Measurements from ENCODE around the gene RTN4IP1.
"Not testable (repeated sequence)": the region's sequence is repeated elsewhere in the genome, so short reads cannot be mapped to it uniquely, and the experiment has no call there.

Gene RTN4IP1

DNA sequence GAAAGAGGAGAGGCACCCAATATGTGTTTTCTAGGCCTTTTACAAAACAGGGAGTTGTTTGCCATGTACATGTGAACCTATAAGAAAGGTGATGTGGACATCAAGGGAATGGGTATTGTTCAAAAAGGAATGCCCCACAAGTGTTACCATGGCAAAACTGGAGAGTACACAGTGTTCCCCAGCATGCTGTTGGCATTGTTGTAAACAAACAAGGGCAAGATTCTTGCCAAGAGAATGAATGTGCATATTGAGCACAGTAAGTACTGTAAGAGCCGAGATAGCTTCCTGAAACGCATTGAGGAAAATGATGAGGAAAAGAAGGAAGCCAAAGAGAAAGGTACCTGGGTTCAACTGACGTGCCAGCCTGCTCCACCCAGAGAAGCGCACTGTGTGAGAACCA lies 13.2 kb upstream of the RTN4IP1 start:
- H3K4me1 Mint-ChIP-seq, result peaks cover 17% of the 10 kb centered on the region
- DNase-seq (ENCODE audit: low spot score in 2 of 2) (no peak), ATAC-seq (replicated peaks; ENCODE audit: extremely low read depth, poor library complexity, severe bottlenecking) (no peak)
- H3K27ac Mint-ChIP-seq (ENCODE audit: low read depth), result no peak overlapping the region
- no peaks in the 10 kb centered on the region for H3K27me3 Mint-ChIP-seq
- peaks cover 39% of the 10 kb centered on the region for H3K36me3 Mint-ChIP-seq (ENCODE audit: insufficient read depth)
- H3K4me3 Mint-ChIP-seq, result no peak overlapping the region
- no peaks in the 10 kb centered on the region for H3K9me3 Mint-ChIP-seq

DNA sequence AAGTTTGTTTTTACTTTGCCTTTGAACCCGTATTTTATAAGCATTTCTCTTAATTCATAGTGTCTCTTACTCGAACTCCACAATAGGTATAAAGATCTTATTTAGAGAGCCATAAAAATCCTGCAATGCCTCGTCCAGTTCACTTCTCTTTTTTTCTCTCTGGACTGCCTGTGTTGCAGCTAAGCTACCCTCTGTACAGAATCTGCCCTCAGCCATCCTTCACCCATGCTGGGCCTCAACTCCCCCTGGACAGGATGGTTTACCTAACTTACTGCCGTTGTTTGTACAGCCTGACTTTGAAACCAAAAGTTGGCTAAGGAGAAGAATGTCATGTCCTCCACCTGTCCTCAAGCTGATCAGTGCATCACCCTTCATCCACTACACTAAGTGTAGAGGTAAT lies 10.5 kb upstream of the RTN4IP1 start:
- Mint-ChIP-seq H3K27ac (ENCODE audit: low read depth) (peak overlapping the region; percentile 5), H3K9me3 (no peaks in the 10 kb centered on the region), H3K27me3 (no peaks in the 10 kb centered on the region), H3K36me3 (ENCODE audit: insufficient read depth) (peaks cover 28% of the 10 kb centered on the region), H3K4me1 (peaks cover 29% of the 10 kb centered on the region), H3K4me3 (no peak overlapping the region)
- no peak for DNase-seq (ENCODE audit: low spot score in 2 of 2)
- ATAC-seq (replicated peaks; ENCODE audit: extremely low read depth, poor library complexity, severe bottlenecking), result no peak

DNA sequence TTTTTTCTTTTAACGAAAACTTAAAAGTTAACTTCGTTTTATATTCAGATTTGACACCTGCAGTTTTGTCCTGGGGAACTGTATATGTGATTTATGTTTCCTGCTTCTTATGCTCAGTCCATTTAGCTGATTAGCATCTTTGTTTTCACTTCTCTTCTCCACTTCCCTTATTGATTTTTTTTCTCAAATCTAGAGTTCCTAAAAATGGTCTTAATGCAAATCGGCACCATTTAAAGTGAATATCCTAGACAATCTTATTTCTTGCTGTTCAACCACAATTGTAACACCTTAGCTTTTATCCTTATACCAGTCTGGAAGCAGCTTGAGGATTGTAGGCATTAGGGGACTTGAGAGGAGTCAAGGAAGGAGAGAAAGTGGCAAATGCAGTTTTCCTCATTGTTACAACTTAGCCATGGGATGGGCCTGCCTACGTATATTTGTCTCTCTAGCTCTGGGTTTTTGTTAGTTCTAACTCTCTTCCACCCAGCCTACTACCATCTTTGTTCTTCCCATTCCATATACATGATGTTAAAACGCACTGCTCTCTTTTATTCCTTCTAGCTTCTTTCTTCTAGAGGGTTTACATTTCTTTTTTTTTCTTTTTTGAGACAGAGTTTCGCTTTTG lies 8.5 kb upstream of the RTN4IP1 start:
- peaks cover 39% of the 10 kb centered on the region for H3K4me1 Mint-ChIP-seq
- H3K4me3 Mint-ChIP-seq, result no peak overlapping the region
- H3K27ac Mint-ChIP-seq (ENCODE audit: low read depth), result no peak overlapping the region

DNA sequence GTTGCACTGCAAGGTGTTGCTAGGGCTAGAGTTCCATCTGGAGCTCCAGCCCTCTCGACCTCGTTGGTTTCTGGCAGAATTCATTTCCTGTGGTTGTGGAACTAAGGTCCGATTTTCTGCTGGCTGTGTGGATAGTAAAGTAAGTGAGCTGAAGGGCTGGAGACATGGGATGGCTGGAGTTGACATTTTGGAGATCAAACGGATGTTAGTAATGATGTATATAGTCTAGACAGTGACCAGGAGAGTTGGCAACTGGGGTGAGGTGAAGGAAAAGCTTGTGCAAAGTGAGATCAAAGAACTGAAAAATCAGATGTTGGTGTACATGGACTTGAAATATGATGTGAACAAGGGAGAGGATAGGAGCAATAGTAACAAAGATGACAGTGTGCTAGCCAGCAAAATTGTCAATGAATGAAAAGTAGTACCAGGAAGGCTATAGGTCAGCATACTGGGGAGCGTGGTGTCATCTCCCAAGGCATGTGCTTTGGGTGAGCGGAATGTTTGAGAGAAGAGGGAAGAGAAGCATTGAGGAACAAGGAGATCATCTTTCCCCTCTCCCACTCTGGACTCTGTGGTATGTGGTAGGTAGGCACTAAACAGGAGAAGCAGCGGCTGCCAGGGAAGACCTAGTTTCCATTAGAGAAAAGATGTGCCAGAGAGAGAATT lies 7.9 kb upstream of the RTN4IP1 start:
- Mint-ChIP-seq H3K9me3 (no peaks in the 10 kb centered on the region), H3K36me3 (ENCODE audit: insufficient read depth) (peaks cover 6% of the 10 kb centered on the region), H3K4me3 (no peak overlapping the region), H3K27me3 (no peaks in the 10 kb centered on the region), H3K27ac (ENCODE audit: low read depth) (no peak overlapping the region), H3K4me1 (peaks cover 42% of the 10 kb centered on the region)
- no peak for DNase-seq (ENCODE audit: low spot score in 2 of 2)
- no peak for ATAC-seq (replicated peaks; ENCODE audit: extremely low read depth, poor library complexity, severe bottlenecking)

More for the DNA sequence above, 8.5 kb upstream of the RTN4IP1 start:
- Mint-ChIP-seq H3K27me3 (no peaks in the 10 kb centered on the region), H3K9me3 (no peaks in the 10 kb centered on the region), H3K36me3 (ENCODE audit: insufficient read depth) (peaks cover 11% of the 10 kb centered on the region)
- ATAC-seq (replicated peaks; ENCODE audit: extremely low read depth, poor library complexity, severe bottlenecking), result no peak
- DNase-seq (ENCODE audit: low spot score in 2 of 2), result no peak

DNA sequence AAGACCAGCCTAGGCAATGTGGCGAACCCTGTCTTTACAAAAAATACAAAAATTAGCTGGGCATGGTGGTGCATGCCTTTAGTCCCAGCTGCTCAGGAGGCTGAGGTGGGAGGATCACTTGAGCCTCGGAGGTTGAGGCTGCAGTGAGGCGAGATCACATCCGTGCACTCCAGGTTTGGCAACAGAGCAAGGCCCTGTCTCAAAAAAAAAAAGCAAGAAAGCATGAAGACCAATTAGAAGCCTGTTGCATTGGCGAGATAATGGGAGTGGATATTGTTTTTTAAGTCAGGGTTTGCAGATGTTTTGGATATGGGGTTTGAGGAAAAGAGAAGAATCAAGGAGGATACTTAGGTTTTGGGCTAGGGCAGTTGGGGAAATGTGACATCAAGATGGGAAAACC lies 5.3 kb upstream of the RTN4IP1 start:
- Mint-ChIP-seq H3K27me3 (no peaks in the 10 kb centered on the region), H3K9me3 (no peaks in the 10 kb centered on the region), H3K27ac (ENCODE audit: low read depth) (no peak overlapping the region), H3K36me3 (ENCODE audit: insufficient read depth) (peaks cover 6% of the 10 kb centered on the region), H3K4me1 (peaks cover 45% of the 10 kb centered on the region), H3K4me3 (no peak overlapping the region)
- no peak for DNase-seq (ENCODE audit: low spot score in 2 of 2)
- ATAC-seq (replicated peaks; ENCODE audit: extremely low read depth, poor library complexity, severe bottlenecking), result no peak

- peaks cover 13% of the 10 kb centered on the region for H3K36me3 Mint-ChIP-seq (ENCODE audit: insufficient read depth)
Measured at GRCh38 chr6:106631346-106631745, 2.0 kb upstream of the RTN4IP1 start.

GRCh38 chr6:106630366-106630765 lies 1.1 kb upstream of the RTN4IP1 start:
- peak overlapping the region; percentile 97 for H3K4me3 Mint-ChIP-seq
- peaks cover 35% of the 10 kb centered on the region for H3K4me1 Mint-ChIP-seq
- DNase-seq (ENCODE audit: low spot score in 2 of 2), result no peak
- H3K27me3 Mint-ChIP-seq, result no peaks in the 10 kb centered on the region
- ATAC-seq (replicated peaks; ENCODE audit: extremely low read depth, poor library complexity, severe bottlenecking), result no peak
- H3K9me3 Mint-ChIP-seq, result no peaks in the 10 kb centered on the region
- H3K36me3 Mint-ChIP-seq (ENCODE audit: insufficient read depth), result peaks cover 13% of the 10 kb centered on the region
- H3K27ac Mint-ChIP-seq (ENCODE audit: low read depth), result peak overlapping the region; percentile 100

More at GRCh38 chr6:106631346-106631745, 2.0 kb upstream of the RTN4IP1 start:
- Mint-ChIP-seq H3K9me3 (no peaks in the 10 kb centered on the region), H3K27me3 (no peaks in the 10 kb centered on the region), H3K4me3 (no peak overlapping the region), H3K27ac (ENCODE audit: low read depth) (no peak overlapping the region), H3K4me1 (peaks cover 35% of the 10 kb centered on the region)
- DNase-seq (ENCODE audit: low spot score in 2 of 2), result no peak
- ATAC-seq (replicated peaks; ENCODE audit: extremely low read depth, poor library complexity, severe bottlenecking), result no peak

DNA sequence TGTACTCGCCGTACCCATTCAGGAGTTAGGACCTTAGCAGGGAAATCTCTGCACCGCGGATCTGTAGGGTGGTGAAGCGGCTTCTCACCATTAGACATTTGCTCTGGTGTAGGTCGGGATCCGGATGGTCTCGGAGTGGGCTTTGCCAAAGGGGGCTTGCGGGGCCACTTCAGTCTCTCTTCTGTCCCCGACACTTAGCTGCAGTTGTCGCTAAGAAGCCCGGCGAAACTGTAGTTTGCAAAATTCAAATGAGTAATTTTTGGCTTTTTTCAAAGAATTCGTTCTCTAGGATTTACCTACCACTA lies 513 bp upstream of the RTN4IP1 start:
- no peaks in the 10 kb centered on the region for H3K9me3 Mint-ChIP-seq
- peaks cover 12% of the 10 kb centered on the region for H3K36me3 Mint-ChIP-seq (ENCODE audit: insufficient read depth)
- DNase-seq (ENCODE audit: low spot score in 2 of 2), result no peak
- H3K4me3 Mint-ChIP-seq, result peak overlapping the region; percentile 97
- H3K4me1 Mint-ChIP-seq, result peaks cover 31% of the 10 kb centered on the region
- H3K27ac Mint-ChIP-seq (ENCODE audit: low read depth), result peak overlapping the region; percentile 100
- no peaks in the 10 kb centered on the region for H3K27me3 Mint-ChIP-seq
- ATAC-seq (replicated peaks; ENCODE audit: extremely low read depth, poor library complexity, severe bottlenecking), result no peak

DNA sequence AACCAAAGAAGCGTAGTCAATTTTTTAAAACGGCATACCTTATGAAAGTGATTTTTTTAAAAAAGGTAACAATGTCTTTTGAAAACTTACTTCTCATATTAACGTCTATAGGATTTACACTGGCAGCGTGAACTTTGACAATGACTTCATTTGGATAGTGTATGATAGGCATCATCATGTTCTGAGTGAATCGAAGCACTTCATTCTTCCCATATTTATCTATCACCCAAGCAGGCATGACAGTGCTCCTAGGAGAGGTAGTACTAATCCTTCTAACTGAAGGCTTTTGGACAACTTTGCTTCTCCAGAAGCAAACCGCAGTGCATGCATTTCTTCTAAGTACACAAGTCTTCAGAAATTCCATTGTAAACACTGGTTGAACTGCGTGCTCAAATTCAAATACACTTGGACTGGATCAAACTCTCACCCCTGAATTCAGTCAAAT lies 618 bp downstream of the RTN4IP1 start:
- peak overlapping the region; percentile 97 for H3K4me3 Mint-ChIP-seq
- no peaks in the 10 kb centered on the region for H3K9me3 Mint-ChIP-seq
- DNase-seq (ENCODE audit: low spot score in 2 of 2) (no peak), ATAC-seq (replicated peaks; ENCODE audit: extremely low read depth, poor library complexity, severe bottlenecking) (no peak)
- H3K36me3 Mint-ChIP-seq (ENCODE audit: insufficient read depth), result peaks cover 12% of the 10 kb centered on the region
- H3K27me3 Mint-ChIP-seq, result no peaks in the 10 kb centered on the region
- peaks cover 22% of the 10 kb centered on the region for H3K4me1 Mint-ChIP-seq
- peak overlapping the region; percentile 100 for H3K27ac Mint-ChIP-seq (ENCODE audit: low read depth)

DNA sequence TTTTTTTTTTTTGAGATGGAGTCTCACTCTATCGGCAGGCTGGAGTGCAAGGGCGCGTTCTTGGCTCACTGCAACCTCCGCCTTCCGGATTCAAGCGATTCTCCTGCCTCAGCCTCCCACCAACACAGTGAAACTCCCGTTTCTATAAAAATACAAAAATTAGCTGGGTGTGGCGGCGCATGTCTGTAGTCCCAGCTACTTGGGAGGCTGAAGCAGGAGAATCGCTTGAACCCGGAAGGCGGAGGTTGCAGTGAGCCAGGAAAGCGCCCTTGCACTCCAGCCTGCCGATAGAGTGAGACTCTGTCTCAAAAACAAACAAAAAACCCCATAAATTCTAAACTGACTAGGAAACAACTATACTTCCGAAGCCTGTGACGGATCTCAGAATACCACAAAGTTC lies 1.5 kb downstream of the RTN4IP1 start:
- not testable (repeated sequence) for H3K27ac Mint-ChIP-seq (ENCODE audit: low read depth); H3K9me3 Mint-ChIP-seq; H3K27me3 Mint-ChIP-seq; ATAC-seq (replicated peaks; ENCODE audit: extremely low read depth, poor library complexity, severe bottlenecking); DNase-seq (ENCODE audit: low spot score in 2 of 2)
- peaks cover 12% of the 10 kb centered on the region for H3K36me3 Mint-ChIP-seq (ENCODE audit: insufficient read depth)
- peaks cover 20% of the 10 kb centered on the region for H3K4me1 Mint-ChIP-seq
- peak overlapping the region; percentile 97 for H3K4me3 Mint-ChIP-seq

DNA sequence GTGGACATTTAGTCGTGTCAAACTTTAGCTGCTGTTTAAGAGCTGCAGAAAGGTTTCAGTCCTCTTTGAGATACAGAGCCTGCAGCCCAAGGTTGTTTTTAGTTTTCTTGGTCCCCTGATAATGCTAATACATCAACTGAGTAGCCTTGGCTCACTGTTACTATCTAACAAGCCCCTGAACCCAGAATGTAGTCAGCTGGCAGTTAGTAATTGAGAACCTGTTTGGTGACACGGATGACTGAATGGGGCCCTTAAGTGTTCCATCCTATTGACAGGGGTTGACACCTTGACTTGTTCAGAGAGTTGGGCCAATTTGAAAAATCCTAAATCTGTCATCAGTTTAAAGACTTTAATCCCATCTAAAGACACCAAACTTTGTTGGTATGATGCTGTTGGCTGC lies 2.8 kb downstream of the RTN4IP1 start:
- Mint-ChIP-seq H3K27ac (ENCODE audit: low read depth) (no peak overlapping the region), H3K4me3 (no peak overlapping the region), H3K36me3 (ENCODE audit: insufficient read depth) (peaks cover 12% of the 10 kb centered on the region), H3K27me3 (no peaks in the 10 kb centered on the region), H3K4me1 (peaks cover 18% of the 10 kb centered on the region), H3K9me3 (no peaks in the 10 kb centered on the region)
- ATAC-seq (replicated peaks; ENCODE audit: extremely low read depth, poor library complexity, severe bottlenecking) (no peak), DNase-seq (ENCODE audit: low spot score in 2 of 2) (no peak)

GRCh38 chr6:106623039-106623438 lies 6.3 kb downstream of the RTN4IP1 start:
- Mint-ChIP-seq H3K36me3 (ENCODE audit: insufficient read depth) (peaks cover 2% of the 10 kb centered on the region), H3K4me1 (no peaks in the 10 kb centered on the region), H3K27ac (ENCODE audit: low read depth) (no peak overlapping the region)

DNA sequence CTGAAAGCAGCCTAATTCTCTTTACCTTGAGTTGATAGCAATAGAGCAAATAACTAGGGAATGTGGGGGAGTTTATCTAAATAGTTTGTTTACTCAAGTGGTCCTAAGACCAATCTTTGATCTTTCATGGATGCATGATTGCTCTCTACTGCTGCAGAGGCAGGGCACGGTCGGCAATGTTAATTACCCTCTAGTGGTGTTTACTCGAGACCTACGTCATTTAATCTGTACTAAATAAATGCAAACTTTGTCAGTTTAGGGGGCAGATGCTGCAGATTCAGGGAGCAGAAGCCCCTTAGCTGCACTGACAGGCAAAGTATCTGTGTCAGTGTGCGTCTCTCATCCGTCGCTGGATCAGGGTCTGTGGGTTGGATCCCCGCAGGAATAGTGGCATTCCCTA lies 6.9 kb downstream of the RTN4IP1 start:
- Mint-ChIP-seq H3K27ac (ENCODE audit: low read depth) (no peak overlapping the region), H3K27me3 (no peaks in the 10 kb centered on the region), H3K36me3 (ENCODE audit: insufficient read depth) (peaks cover 2% of the 10 kb centered on the region), H3K4me3 (no peak overlapping the region), H3K4me1 (no peaks in the 10 kb centered on the region), H3K9me3 (no peaks in the 10 kb centered on the region)
- ATAC-seq (replicated peaks; ENCODE audit: extremely low read depth, poor library complexity, severe bottlenecking), result no peak
- no peak for DNase-seq (ENCODE audit: low spot score in 2 of 2)

More at GRCh38 chr6:106623039-106623438, 6.3 kb downstream of the RTN4IP1 start:
- ATAC-seq (replicated peaks; ENCODE audit: extremely low read depth, poor library complexity, severe bottlenecking), result no peak
- no peak for DNase-seq (ENCODE audit: low spot score in 2 of 2)
- Mint-ChIP-seq H3K27me3 (no peaks in the 10 kb centered on the region), H3K4me3 (no peak overlapping the region), H3K9me3 (no peaks in the 10 kb centered on the region)

Data from central memory CD8-positive, alpha-beta T cell (primary cell).